ENCODE data around the gene GGT6.
"Not testable (repeated sequence)": the region's sequence is repeated elsewhere in the genome, so short reads cannot be mapped to it uniquely, and the experiment has no call there.

Gene GGT6

DNA sequence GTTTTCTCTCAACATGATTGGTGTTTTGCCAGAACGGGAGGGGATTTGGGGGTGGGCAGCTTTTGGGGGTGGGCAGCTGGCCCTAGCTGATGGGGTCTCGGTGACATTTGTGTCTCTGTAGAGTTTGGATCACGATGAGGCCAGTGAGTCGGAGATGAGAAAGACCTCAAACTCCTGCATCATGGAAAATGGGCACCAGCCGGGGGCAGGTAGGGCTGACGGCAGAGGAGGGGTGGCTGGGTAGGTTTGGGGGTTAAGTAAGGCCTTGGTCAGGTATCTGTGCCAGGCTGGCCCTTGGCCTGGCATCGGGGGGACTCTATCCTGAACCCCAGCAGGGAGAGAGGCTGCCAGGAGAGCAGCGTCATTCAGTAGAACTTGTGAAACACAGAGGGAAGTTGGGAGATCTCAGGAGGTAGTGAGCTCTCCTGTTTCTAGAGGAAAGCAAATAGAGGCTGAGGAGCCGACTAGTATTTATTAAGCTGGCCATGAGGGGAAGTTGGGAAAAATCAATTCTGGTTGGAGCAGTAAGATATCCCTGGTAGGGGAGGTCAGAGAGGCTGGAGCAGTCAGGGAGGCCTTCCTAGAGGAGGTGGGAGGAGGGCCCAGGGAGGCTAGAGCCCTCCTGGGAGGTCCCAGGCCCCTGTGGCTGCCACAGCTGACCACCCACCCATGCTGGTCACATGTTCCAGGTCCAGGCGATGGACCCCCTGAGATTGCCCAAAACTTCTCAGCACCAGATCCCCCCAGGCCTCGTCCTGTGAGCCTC, 32.0 kb upstream of the GGT6 start:
- DNase-seq, result no peak

GRCh38 chr17:4591529-4591928, 31.2 kb upstream of the GGT6 start:
- DNase-seq, result no peak

DNA sequence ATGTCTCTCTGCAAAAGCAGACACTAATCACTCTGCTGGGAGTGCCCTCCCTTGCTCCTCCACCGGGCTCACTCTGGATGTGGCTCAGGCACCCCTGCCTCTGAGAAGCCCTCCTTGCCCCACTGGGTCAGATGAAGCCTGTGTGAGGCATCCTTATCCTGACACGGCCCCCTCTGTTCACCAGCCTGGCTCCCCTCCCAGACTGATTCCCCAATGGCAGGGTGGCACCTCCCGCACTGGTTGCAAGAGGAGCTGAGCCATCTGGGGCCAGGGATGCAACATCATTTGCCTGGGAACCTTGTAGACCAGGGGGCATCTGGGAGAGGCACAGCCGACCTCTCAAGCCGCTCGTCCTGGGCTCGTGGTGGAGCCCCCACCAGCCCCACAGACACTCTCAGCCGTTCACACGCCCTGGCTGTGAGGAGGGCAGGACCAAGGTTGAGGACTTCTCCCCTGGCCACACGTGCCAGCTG, 30.6 kb upstream of the GGT6 start:
- DNase-seq, result no peak

DNA sequence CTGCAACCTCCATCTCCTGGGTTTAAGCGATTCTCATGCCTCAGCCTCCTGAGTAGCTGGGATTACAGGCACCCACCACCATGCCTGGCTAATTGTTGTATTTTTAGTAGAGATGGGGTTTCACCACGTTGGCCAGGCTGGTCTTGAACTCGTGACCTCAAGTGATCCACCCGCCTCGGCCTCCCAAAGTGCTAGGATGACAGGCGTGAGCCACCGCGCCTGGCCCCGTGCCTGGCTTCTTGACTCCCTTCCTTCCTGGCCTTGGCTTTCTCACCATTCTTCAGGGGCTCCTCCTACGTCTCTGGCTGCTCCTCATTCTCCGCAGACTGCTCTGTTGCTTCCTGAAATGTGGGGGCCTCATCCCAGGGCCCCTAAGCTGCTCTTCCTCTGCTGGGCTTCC, 29.7 kb upstream of the GGT6 start:
- not testable (repeated sequence) for DNase-seq

- DNase-seq, result no peak
Measured at GRCh38 chr17:4588898-4589625, 28.7 kb upstream of the GGT6 start.

DNA sequence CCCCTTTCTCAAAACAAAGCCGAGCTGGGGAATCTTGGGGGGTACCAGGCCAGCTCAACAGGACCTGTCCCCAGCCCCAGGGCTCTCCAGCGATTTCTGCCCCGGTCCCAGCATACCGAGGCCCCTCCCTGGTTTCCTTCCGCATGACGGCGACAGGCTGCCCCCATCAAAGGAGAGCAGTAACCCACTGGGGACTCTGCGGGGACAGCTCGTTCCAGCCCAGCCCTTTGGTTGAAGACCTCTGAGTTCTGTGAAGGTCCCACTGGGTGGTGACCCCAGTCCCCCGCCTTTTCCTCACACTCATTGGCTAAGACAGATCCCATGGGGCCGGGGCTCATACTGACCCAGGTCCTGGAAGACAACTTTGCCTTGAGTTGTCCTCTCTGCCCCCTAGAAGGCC, 28.0 kb upstream of the GGT6 start:
- no peak for DNase-seq

GRCh38 chr17:4587803-4588202, 27.4 kb upstream of the GGT6 start:
- DNase-seq, result no peak

DNA sequence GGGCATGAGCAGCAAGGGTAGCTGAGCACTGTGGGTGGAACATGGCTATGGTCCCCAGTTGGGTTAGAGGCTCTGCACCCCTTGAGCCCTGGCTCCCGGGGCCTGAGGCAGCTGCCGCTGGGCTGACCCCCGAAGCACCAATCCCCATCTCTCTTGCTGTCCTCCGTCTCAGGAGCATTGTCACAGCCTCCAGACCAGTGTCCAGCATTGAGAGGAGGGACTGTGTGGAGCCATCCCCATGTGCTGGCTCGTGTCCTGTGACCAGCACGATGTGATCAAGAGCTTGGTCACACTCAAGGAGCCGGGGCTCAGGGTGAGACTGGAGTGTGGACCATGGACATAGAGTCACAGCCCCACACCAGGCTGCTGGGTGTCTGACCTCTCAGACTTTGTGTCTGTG, 26.8 kb upstream of the GGT6 start:
- DNase-seq, result no peak

- no peak for DNase-seq
Measured at GRCh38 chr17:4586043-4586442, 25.7 kb upstream of the GGT6 start.

DNA sequence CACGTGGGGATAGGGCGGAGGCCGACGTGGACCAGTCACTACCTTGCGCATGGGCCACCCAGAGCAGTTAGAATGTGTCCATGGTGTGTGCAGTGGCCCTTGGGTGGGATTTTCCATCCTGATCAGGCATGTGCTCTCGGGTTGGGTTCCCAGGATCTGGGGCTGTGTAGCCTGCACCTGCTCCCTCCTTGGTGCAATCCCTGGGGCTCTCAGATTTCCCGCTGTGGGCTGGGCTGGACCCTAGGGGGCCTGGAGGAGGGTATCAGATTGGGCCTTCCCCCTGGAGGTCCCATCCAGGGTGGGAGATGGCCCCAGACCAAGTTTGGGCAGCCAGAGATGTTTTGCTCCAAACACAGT, 25.2 kb upstream of the GGT6 start:
- no peak for DNase-seq

DNA sequence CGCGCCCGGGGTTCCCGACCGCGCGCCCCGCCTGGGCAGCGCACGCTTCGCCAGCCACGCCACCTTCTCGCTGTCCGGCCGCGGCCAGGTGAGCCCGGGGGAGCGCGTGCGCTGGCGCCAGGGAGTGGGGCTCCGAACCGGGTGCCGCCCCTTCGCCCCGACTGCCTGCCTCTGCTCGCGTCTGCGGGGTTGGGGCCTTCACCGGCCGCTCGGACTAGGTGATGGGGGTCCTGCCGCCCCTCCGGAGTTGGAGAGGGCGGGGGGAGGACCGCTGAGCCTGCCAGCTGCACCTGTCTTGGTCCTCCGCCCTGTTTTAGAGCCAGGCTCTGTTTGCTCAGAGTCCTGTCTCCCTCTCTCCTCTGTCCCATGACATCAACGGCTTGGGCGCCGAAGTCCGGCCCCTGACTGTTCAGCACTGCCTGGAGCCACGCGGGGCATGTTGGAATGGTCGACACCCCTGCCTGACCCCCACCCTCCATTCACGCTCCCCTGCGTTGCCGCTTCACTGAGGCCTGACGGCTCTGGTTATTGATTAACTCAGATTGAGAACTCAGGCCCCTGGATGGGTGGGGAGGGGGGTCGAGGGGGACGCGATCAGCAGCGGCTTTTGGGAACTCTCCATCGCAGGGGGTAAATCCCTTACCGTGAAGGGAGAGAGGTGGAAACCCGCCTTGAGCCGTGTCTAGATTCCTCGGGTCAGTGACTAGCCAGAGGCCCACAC, 24.7 kb upstream of the GGT6 start:
- no peak for DNase-seq

DNA sequence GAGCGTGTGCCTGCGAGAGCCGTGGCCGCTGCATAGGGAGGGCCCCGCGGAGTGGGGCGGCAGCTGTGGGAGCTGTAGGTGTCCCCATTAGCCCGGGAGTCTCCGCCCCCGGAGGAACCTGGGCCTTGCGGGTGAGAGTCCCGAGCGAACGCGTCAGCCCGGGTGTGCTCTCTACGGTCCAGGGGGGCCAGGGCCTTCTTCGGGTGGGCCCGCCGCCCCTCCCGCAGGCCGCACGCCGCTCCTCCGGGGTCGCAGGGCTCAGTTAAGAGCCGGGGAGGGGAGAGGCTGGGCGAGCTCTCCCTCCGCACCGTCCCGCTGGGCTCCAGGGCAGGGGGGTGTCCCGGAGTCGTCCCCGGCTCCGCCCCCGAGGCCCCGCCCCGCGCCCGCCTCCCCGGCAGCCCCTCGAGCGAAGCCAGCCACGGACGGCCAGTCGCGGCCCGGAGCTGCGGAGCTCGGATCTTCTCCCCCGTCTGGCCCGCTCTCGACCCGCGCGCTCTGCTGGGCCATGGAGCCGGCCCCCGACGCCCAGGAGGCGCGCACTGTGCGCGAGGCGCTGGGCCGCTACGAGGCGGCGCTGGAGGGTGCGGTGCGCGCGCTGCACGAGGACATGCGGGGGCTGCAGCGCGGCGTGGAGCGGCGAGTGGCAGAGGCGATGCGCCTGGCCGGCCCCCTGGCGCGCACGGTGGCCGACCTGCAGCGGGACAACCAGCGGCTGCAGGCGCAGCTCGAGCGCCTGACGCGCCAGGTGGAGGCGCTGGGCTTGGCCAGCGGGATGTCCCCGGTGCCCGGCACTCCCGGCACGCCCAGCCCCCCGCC, 23.9 kb upstream of the GGT6 start, which contains the start of gene SMTNL2:
Gene SMTNL2, plus strand, starts transcription at position 429 of the 816 bp plus-strand sequence. Its CDS starts 77 bp downstream, at position 506.
- DNase-seq, result peak in 1 of 56 donors; percentile 11

DNA sequence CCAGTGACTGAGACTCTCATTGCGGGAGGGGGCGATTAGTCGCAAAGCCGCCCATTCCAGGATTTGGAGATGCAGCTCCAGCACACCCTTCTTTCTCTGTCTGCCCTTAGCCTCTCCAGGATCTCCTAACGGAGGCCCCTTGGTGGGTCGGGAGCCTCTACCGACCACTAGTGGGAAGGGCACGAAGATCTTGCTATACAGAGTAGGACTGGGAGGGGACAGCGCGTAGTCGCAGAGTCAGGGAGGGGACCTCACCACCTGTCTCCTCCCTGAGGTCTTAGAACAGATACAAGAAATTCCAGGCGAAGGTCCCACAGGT, 23.4 kb upstream of the GGT6 start:
- peak in 1 of 56 donors; percentile 5 for DNase-seq

GRCh38 chr17:4583206-4583605, 22.8 kb upstream of the GGT6 start:
- DNase-seq, result no peak

- DNase-seq, result no peak
Measured at GRCh38 chr17:4582691-4583090, 22.3 kb upstream of the GGT6 start.

DNA sequence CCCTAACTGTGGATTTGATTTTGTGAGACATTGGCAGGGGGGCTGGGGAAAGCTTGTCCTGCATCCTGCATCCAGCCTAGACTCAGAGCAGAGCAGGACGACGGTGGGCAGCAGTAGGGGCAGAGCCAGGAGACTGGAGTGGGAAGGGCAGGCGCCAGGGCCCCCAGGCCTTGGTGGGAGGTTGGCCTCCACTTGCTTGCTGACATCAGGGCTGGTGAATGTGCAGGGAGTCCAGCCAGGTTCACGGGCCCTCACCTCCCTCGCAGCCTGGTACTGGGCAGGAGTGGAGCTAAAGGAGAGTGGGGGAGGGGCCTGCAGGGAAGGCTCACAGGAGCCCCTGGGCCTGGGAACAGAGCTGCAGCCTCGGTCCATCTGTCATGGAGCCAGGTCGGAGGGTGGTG, 21.7 kb upstream of the GGT6 start:
- DNase-seq, result no peak

DNA sequence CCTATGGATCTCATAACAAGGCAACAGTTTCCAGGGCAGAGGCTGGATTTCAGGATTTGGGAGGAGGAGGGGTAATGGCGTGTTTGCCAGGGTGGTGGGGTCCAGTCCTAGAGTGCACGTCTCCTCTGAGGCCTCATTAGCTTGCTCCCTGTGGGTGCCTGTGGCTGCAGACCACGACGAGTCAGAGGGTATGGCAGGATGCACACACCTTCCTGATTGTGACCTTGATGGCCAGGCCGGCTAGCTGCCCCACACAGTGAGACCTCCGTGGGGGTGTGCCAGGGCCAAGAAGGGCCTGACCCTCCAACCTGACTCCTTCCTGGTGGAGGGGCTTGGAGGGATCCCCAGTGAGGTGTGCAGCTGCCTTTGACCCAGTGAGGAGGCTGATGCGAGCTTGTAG, 19.9 kb upstream of the GGT6 start:
- no peak for DNase-seq

DNA sequence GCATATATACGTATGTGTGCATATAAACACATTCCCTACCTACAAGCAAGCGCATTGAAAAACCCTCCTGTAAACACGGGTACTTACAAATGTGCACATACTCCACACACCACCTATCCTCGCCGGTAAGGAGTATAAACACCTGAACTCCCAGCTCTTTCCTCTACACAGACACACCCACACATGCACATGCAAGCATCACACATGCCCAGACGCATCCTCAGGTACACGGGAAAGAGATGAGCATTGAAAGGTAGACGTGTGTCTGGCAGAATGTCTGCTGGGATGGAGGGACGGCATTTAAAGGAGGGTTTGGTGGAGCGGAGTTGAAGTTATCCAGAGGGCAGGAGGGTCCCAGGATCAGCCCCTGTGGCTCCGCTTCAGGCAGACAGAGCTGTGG, 19.3 kb upstream of the GGT6 start:
- DNase-seq, result no peak

DNA sequence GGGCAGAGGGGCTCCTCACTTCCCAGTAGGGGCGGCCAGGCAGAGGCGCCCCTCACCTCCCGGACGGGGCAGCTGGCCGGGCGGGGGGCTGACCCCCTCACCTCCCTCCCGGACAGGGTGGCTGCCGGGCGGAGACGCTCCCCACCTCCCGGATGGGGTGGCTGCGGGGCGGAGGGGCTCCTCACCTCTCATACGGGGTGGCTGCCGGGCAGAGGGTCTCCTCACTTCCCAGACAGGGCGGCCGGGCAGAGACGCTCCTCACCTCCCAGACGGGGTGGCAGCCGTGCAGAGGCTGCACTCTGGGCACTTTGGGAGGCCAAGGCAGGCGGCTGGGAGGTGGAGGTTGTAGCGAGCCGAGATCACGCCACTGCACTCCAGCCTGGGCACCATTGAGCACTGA, 18.0 kb upstream of the GGT6 start:
- not testable (repeated sequence) for DNase-seq

DNA sequence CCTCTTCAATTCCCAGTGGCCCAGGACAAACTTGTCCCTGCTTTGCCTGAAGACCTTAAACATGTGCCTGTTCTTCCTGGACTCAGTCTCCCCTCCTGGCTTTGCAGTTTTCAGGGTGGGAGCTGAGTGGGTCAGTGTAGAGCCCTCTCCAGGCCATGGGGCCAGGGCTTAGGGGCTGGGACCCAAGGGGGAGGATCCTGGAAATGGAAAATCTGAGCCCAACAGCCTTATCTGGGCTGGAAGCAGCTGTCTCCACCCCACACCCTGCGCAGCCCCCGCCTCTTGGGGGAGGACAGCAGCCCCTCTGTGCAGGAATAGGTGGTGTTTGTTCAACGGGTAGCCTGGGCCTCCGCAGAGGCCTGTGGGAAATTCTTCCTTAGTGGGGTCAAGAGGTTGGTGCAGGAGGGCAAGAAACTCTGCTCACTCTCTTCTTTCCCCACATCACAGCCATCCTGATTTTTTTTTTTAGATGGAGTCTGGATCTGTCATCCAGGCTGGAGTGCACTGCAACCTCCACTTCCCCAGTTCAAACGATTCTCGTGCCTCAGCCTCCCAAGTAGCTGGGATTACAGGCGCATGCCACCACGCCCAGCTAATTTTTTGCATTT, 17.1 kb upstream of the GGT6 start:
- DNase-seq, result no peak

GRCh38 chr17:4576729-4577322, 16.4 kb upstream of the GGT6 start:
- DNase-seq, result no peak
